ENCODE data around the gene SBNO2.

Gene SBNO2

DNA sequence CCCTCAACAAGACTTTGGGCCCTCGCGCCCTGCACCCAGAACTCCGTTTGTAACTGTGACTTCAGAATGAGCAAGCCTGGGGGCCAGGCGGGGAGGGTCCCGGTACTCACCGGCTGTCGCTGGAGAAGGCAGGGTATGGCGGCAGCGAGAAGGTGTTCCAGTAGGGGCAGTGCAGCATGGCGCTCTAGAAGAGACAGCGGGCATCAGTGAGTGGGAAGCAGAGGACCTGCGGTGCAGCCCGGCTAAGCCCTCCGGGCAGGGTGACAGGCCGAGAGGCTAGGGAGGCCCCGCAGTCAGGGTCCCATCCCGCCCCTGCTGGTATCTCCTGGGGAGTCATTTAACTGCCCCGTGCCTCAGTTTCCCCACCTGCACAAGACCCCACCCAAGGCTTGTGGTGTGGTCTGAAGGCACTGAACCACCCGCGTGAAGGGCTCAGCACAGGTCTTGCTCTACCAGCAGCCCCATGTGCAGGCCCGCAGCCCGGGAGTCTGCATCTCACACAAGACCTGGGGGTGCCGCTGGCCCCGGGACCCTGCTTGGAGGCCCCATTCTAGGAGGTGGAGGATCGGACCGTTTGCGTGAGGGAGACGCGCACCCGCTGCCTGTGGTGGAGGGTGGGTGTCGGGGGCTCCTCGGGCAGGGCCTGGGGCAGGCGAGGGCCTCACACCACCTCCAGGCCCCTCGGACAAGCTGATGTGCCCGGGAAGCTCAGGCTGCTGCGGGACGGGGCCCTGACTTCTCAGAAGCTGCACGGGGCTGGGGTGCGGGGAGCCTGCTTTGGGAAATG lies 24.6 kb downstream of the SBNO2 start:
- H3K27me3 ChIP-seq (ENCODE audit: insufficient read depth, low read depth), result no peaks in the 10 kb centered on the region
- no peak overlapping the region for H3K27ac ChIP-seq
- no peaks in the 10 kb centered on the region for H3K79me2 ChIP-seq (ENCODE audit: insufficient read depth, low read depth)
- no peak overlapping the region for H3K9ac ChIP-seq
- H3K4me1 ChIP-seq (ENCODE audit: low read depth, poor library complexity, severe bottlenecking), result no peaks in the 10 kb centered on the region
- H3K4me2 ChIP-seq, result no peak overlapping the region
- no peaks in the 10 kb centered on the region for H4K20me1 ChIP-seq (ENCODE audit: insufficient read depth)
- no peak overlapping the region for H3K4me3 ChIP-seq (IDR thresholded peaks at IDR 0.05; ENCODE audit: insufficient read depth, low read depth, low read length)
- TF ChIP-seq, protein P1, sequence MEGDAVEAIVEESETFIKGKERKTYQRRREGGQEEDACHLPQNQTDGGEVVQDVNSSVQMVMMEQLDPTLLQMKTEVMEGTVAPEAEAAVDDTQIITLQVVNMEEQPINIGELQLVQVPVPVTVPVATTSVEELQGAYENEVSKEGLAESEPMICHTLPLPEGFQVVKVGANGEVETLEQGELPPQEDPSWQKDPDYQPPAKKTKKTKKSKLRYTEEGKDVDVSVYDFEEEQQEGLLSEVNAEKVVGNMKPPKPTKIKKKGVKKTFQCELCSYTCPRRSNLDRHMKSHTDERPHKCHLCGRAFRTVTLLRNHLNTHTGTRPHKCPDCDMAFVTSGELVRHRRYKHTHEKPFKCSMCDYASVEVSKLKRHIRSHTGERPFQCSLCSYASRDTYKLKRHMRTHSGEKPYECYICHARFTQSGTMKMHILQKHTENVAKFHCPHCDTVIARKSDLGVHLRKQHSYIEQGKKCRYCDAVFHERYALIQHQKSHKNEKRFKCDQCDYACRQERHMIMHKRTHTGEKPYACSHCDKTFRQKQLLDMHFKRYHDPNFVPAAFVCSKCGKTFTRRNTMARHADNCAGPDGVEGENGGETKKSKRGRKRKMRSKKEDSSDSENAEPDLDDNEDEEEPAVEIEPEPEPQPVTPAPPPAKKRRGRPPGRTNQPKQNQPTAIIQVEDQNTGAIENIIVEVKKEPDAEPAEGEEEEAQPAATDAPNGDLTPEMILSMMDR (conservative IDR thresholded peaks at IDR 0.05; ENCODE audit: low read depth, low read length), result no peak
- no peaks in the 10 kb centered on the region for H3K36me3 ChIP-seq (ENCODE audit: insufficient read depth)
- H2AFZ ChIP-seq (ENCODE audit: low read depth), result no peak overlapping the region

DNA sequence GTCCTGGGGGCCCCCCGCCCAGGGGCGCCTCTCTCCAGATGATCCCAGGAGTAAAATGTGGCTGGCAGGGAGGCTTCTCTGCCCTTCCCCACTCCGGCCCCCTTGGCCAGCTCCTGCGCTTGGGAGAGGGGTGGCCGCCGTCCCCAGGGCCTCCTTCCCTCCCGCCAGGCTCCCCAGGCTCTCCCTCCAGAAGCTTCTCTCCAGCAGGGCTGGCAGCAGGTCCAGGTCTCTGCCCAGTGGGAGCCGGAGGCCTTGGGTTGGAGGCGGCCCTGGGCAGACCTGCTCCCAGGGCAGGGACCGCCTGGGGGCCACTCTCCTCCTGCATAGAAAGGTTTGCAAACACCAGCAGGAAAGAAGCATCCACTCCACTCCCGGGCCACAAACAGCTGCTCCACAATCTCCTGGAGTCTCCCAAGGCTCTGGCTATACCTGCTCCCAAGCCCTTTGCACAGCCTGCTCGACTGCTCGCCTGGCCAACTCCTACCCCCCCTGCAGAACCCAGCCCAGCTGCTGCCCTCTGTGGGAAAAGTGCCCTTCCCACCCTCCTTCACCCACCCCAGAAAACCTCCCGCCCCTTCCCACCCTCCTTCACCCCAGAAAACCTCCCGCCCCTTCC lies 26.0 kb downstream of the SBNO2 start:
- no peak overlapping the region for H2AFZ ChIP-seq (ENCODE audit: low read depth)
- no peak overlapping the region for H3K4me3 ChIP-seq (IDR thresholded peaks at IDR 0.05; ENCODE audit: insufficient read depth, low read depth, low read length)
- H3K79me2 ChIP-seq (ENCODE audit: insufficient read depth, low read depth), result no peaks in the 10 kb centered on the region
- H3K27ac ChIP-seq, result no peak overlapping the region
- H3K36me3 ChIP-seq (ENCODE audit: insufficient read depth), result no peaks in the 10 kb centered on the region
- TF ChIP-seq, protein P1 (conservative IDR thresholded peaks at IDR 0.05; ENCODE audit: low read depth, low read length), result no peak
- H3K4me2 ChIP-seq, result no peak overlapping the region
- no peaks in the 10 kb centered on the region for H3K27me3 ChIP-seq (ENCODE audit: insufficient read depth, low read depth)
- H4K20me1 ChIP-seq (ENCODE audit: insufficient read depth), result no peaks in the 10 kb centered on the region
- H3K4me1 ChIP-seq (ENCODE audit: low read depth, poor library complexity, severe bottlenecking), result no peaks in the 10 kb centered on the region
- no peak overlapping the region for H3K9ac ChIP-seq

DNA sequence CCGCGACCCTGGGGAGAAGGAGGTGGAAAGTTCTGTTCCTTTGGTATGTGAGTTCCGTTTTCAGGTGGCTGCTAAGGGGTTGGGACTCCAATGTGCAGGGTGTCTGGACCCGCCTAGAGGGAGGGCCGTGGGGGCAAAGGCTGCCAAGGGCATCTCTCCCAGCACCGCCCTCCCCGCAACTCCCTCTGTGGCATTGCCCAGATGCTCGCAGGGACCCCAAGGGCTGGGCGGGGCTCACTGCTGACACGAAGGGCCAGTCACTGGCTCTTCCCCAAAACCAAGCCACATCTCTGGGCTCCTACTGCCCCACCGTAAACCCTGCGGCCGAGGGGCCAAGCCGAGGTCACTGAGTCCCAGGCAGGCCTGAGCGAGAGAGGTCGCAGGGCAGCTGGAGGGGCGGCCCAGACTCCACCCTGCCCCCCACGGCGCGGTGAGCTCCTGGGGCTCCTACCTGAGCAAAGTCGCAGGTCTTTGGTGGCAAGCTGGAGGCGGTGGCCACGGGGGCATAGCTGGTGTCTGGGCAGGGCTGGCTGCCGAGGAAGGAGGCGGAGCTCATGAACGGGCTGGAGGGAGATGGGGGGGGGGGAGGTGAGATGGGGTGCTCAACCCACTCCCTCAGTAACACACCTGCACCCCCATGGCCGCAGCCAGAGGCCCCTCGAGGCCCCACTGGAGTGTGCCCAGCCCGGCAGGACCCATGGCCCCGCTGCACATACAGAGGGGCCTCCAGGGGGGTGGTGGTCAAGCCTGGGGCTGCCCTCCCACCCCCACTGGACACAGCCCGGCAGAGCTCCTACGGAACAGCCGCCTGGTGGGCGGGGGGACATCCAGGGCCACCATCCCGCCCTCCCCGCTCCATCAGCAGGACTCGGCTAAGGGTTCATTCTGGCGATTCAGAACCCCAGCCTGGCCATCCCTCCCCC lies 26.9 kb downstream of the SBNO2 start:
- no peaks in the 10 kb centered on the region for H3K36me3 ChIP-seq (ENCODE audit: insufficient read depth)
- no peak overlapping the region for H3K9ac ChIP-seq
- H2AFZ ChIP-seq (ENCODE audit: low read depth), result no peak overlapping the region
- no peak overlapping the region for H3K27ac ChIP-seq
- no peak overlapping the region for H3K4me2 ChIP-seq
- H3K4me3 ChIP-seq (IDR thresholded peaks at IDR 0.05; ENCODE audit: insufficient read depth, low read depth, low read length), result no peak overlapping the region
- no peaks in the 10 kb centered on the region for H3K79me2 ChIP-seq (ENCODE audit: insufficient read depth, low read depth)
- H4K20me1 ChIP-seq (ENCODE audit: insufficient read depth), result no peaks in the 10 kb centered on the region
- no peaks in the 10 kb centered on the region for H3K27me3 ChIP-seq (ENCODE audit: insufficient read depth, low read depth)
- TF ChIP-seq, protein P1 (conservative IDR thresholded peaks at IDR 0.05; ENCODE audit: low read depth, low read length), result no peak
- H3K4me1 ChIP-seq (ENCODE audit: low read depth, poor library complexity, severe bottlenecking), result no peaks in the 10 kb centered on the region

DNA sequence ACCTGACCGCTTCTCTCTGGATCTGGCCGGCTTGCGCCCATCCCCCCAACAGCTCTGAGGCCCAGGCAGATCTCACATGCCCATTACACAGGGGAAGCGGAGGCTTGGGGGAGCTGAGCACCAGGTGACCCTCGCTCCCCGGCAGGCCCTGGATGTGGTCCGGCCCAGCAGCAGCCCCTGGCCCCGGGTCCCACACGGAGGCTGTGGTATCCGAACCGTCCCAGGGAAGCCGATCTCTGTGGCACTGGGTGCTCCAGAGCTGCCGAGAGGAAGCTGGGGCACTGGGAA lies 27.7 kb downstream of the SBNO2 start:
- no peaks in the 10 kb centered on the region for H3K36me3 ChIP-seq (ENCODE audit: insufficient read depth)
- H3K4me2 ChIP-seq, result no peak overlapping the region
- TF ChIP-seq, protein P1 (conservative IDR thresholded peaks at IDR 0.05; ENCODE audit: low read depth, low read length), result no peak

More for the DNA sequence above, 27.7 kb downstream of the SBNO2 start:
- Histone ChIP-seq H3K79me2 (ENCODE audit: insufficient read depth, low read depth) (no peaks in the 10 kb centered on the region), H3K4me1 (ENCODE audit: low read depth, poor library complexity, severe bottlenecking) (no peaks in the 10 kb centered on the region), H3K4me3 (IDR thresholded peaks at IDR 0.05; ENCODE audit: insufficient read depth, low read depth, low read length) (no peak overlapping the region), H2AFZ (ENCODE audit: low read depth) (no peak overlapping the region), H3K27ac (no peak overlapping the region), H3K9ac (no peak overlapping the region), H3K27me3 (ENCODE audit: insufficient read depth, low read depth) (no peaks in the 10 kb centered on the region), H4K20me1 (ENCODE audit: insufficient read depth) (no peaks in the 10 kb centered on the region)

Measured in KMS-11 (cell line).